Fibroblast of skin of right biceps (primary cell): Measurements from ENCODE around the gene CGGBP1.
"Not testable (repeated sequence)": the region's sequence is repeated elsewhere in the genome, so short reads cannot be mapped to it uniquely, and the experiment has no call there.

Experiments
- DNase-seq: peaks from one replicate; pipeline ENCODE4 v3.0.0-alpha.2; 2013

The CGGBP1 gene

DNA sequence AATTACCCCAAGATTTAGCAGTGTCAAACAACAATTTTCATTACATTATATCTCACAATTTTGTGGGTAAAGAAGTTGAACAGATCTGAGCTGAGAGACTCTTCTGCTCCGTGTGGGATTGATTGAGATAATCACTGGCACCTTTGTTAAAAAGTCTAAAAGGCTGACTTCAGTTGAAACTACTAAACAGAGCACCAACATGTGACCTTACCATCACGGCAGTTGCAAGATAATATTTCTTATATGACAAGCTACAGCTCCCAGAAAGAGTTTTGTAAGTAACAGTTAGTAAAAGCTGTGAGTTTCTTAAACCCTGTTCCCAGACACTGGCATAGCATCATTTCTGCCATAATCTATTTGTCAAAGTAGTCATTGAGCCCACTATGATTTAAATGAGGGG, 25.0 kb downstream of the CGGBP1 start:
- no peak for DNase-seq

DNA sequence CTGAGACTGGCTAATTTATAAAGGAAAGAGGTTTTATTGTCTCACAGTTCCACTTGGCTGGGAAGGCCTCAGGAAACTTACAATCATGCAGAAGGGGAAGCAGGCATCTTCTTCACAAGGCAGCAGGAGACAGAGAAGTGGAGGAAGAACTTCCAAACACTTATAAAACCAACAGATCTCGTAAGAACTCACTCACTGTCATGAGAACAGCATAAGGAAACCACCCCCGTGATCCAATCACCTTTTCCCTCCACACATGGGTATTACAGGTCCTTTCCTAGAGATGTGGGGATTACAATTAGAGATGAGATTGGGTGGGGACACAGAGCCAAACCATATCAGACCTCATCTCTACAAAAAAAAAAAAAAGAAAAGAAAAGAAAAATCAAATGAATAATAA, 25.7 kb downstream of the CGGBP1 start:
- no peak for DNase-seq

DNA sequence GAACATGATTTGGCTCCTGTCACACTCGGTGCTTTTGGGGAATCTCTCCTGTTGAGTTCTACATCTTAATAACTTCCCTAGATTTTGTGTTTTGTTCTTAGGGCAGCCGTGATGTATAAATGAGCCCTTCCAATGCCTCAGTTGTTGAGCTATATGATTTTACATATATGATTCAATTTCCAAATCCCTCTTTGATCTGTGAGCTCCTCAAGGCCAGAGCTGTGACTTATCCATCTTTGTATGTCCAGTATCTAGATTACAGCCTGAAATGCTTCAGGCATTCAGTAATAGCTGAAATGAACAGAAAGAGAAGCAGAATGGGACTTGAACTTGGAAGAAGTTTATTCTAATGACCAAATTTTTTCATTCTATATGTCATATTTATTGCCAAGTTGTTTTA, 26.6 kb downstream of the CGGBP1 start:
- no peak for DNase-seq

DNA sequence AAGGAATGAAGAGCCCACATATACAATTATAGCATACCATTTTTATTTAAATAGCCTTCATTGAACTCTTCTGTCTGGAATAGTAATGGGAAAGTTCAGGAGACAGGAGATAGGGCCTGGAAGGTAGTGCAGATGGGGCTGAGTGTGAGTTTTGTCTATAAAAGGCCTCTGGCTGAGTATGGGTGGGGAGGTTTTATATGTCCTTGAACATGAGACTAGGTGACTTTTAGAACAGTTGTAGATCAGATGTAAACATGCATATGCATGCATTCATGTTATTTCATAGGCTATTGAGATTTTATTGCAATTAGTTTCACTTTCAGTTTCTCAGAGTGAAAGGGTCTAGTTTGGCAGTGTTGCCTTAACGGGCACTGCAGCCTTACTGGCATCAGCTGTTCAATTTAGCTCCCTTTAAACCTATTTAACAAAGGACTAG, 27.1 kb downstream of the CGGBP1 start:
- DNase-seq = peak; percentile 17

DNA sequence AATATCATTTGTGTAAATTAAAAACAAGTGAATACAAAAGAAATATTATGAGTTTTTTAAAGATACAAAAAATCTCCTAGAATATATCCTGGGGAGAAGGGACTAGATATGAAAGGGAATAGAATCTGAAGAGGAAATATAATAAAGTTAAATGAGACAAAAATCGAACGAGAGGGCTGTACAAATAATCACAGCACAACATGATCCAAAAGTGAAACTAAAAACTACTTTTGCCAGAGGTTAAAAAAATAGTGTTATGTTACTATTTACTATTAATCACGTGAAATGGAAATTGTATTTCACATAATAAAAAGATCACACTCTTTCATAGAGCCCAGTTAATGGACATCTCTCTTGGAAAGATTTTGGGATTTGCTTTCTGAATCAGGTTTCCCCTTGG, 28.6 kb downstream of the CGGBP1 start:
- DNase-seq = no peak

DNA sequence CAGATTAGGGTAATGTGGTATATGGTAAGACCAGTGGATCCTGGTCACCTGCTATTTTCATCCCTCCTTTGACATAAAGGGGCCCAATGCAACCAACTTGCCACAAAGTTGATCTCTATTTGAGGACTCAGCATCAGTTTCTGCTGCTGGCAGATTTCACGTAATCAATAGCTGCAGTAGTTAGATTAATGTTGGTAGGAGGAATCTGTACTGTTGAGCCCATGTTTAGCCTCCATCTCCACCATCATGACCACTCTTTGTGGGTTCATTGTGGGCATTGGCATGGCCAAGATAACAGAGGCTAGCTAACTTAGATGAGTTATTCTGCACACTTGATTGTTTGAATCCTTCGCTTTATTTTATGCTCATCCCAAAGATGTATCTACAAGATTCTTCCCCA, 29.9 kb downstream of the CGGBP1 start:
- no peak for DNase-seq

DNA sequence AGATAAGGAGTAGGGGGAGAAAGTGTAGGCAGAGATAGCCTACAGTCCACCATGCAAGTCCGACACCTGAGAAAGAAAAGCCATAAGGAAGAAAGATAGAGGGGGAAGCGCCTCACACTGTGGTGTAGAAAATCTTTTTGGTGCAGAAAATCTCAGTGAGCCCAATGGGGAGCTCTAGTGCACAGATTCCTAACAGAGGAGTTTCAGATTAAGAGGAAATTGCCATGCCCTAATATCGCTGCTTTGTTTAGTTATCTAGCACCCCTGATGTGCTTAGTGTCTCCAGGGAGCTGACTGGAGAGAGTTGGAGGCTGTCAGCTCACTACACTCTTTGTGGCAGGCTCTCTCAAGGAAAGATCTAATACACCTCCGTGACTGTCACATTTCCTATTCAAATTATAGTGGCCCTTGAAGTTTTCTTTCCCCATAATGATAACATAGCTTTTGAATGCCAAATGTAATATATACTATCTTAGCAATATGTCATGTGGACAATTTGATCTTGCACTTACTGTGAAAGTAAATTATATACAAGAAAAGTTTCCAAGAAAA, 33.7 kb downstream of the CGGBP1 start:
- DNase-seq = no peak

DNA sequence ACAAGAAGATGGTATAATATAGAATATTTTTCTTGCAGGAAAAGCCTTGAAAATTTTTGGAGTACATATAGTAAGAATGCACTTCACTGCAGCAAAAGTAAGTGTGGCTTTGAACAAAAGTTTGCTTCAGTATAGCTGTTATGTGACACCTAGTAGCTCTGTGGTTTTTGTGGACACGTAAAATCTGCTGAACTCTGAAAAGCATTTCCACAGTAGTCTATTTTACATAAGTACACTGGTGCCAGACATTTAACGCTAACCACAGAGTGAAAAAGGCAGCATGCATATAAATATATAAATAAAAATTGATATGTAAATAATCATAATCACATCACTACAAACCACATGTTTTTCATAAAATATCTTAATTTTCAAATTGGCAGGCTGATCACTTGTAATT, 39.8 kb downstream of the CGGBP1 start:
- no peak for DNase-seq

DNA sequence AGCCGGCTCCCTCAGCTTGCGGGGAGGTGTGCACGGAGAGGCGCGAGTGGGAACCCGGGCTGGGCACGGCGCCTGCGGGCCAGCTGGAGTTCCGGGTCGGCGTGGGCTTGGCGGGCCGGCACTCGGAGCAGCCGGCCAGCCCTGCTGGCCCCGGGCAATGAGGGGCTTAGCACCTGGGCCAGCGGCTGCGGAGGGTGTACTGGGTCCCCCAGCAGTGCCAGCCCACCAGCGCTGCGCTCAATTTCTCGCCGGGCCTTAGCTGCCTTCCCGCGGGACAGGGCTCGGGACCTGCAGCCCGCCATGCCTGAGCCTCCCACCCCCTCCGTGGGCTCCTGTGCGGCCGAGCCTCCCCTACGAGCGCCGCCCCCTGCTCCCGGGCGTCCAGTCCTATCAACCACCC, 43.1 kb downstream of the CGGBP1 start:
- DNase-seq = not testable (repeated sequence)

DNA sequence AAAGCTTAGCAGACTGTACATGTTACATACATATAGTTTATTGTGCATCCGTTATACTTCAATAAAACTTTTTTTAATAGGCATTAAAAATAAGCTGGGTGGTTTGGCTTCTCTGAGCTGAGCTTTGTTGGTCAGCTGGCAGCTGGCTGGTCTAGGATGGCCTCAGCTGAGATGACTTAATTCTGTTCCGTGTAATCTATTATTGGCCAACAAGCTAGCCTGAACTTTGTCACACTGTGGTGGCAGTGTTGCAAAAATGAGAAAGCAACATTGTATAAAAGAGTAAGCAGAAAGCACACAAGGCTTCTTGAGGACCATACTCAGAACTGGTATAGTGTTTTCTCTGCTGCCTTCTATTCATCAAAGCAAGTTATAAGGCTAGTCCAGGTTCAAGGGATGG, 45.2 kb downstream of the CGGBP1 start:
- DNase-seq = no peak

DNA sequence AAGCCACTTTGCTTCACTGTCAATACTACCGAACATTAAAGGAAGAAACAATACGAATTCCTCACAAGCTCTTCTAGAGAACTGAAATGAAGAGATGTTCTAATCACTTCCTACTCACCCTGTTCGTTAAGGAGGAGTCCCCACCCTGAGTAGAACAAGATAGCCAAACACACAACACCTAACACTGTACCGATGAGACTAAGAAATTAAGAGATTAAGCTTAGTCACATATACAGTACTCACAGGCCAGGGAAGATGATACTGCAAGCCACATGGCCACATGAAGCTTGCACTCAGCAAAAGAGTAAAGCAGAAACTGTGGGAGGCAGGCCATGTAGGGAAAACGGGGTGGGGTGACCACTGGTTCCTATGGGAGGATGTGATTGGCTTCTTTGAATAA, 48.0 kb downstream of the CGGBP1 start:
- DNase-seq = no peak

DNA sequence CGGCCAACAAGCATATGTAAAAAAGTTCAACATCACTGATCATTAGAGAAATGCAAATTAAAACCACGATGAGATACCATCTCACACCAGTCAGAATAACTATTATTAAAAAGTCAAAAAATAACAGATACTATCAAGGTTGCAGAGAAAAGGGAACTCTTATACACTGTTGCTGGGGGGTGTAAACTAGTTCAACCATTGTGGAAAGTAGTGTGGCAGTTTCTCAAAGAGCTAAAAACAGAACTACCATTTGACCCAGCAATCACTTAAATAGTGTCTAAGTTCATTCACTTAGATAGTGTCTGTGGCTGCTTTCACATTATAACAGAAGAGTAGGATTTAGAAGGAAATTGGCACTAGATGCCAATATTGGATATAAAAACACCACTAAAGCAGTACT, 49.7 kb downstream of the CGGBP1 start:
- no peak for DNase-seq

DNA sequence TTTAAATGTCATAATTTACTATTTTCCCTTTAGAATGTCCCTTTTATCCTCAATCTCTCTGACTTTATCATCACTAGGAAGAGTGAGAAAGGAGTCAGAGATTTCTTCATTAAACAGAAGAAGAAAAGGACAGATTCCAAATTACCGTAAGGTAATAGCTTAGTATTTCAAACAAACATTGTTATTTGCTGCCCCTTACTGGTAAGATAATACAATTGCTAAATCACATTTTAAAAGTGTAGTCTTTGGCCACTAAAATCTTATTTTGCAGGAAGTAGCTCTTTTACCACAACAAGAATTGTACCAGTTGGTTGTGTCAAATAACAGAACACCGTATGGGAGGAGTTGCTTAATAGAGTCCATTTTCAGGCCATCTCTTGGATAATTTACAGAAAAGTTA, 53.7 kb downstream of the CGGBP1 start:
- DNase-seq = peak; percentile 27

DNA sequence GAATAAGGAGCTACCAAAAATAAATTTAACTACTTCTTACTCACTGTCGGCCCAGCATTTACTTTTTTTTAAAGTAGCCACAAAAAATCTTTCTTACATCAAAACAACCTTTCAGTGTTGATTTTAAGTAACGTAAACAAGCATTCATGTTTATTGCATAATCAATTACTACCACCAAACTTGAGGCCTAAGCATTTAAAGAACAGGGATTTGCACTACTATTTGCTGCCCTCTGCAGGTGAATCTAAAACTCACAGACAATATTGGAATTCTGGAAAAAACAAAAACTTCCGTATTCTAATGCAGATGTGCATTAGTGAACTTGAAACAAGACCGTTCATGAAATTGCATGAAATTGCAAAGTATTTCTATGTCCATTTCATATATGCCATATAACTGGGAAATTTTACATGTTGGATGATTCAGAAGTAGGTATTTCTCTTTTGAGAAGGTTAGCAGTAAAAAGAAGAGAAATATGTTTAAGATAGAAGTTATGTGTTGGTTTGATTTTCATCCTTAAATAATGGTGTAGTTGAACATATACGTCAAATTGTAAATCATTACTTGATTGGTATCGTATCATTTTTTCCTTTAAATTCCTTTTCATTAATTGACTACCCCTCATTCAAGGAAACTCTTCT, 55.6 kb downstream of the CGGBP1 start:
- DNase-seq = peak; percentile 36

DNA sequence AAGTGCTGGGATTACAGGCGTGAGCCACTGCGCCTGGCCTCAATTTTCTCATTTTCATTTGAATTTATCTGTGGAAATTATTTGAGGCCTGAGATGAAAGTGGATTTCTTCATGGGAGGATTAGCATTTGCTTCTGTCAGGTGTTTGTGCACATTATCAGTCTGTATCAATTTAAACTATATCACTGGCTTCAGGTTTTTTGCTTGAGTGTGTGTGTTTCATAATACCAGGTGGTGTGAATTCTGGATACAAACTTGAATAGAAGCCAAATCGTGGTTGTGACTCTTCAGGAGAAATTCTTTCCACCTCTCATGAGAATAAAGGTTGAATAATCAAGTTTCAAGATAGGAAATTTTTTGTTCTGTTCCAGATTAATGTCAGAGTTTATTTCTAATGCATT, 56.4 kb downstream of the CGGBP1 start:
- DNase-seq = no peak
